ENCODE data around the gene DNASE1L3. TPM values are rescaled to one million over a fixed set of nuclear protein-coding genes. Genes with fewer than 3 reads are reported as not detected.

The DNASE1L3 gene
- polyA plus RNA-seq, 1 donor from 2014 or later = not detected

DNA sequence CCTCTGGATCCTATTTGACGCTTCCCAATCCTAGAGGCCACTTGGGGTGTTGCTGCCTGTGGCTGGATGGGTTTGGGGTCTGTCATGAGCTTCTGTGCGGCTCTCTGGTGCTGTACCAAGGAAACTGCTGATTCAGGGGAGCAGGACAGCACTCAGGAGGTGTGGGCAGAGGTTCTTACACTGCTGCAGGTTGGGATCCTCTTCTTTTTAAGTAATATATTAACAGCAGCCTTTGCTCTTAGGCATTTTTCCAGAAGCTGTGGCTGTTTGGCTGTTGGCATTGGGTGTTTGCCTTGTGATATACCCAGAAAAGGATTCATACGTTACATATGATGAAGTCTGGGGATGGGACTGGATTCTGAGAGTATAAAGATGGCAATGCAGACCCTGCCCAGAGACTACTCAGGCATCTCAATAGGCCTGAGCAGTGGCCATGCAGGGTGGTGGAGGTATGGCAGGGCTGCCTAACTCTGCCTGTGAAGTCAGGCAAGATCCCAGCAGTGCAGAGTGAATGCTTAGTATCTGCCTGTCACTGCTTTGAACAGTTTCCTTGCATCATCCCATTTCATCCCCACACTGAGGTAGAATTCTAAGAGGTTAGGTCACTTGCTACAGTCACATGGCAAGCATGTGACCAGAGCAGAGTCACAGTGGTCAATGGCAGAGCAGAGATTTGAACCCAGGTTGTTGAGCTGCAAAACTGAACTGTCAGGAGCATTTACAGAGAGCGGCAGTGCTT lies 30.7 kb upstream of the DNASE1L3 start:
- Histone ChIP-seq H3K4me3 (ENCODE audit: low read length) (no peak overlapping the region), H4K20me1 (ENCODE audit: insufficient read depth) (no peaks in the 10 kb centered on the region), H3K27me3 (ENCODE audit: insufficient read depth, low read depth, low read length) (no peaks in the 10 kb centered on the region), H3K27ac (ENCODE audit: low read length) (no peak overlapping the region), H3K9me2 (ENCODE audit: insufficient read depth, low read length) (no peaks in the 10 kb centered on the region), H3K79me2 (replicated peaks; ENCODE audit: insufficient read depth, low read length) (no peaks in the 10 kb centered on the region), H3K9ac (ENCODE audit: low read length) (no peak overlapping the region), H2AFZ (ENCODE audit: low read depth, low read length) (no peak overlapping the region), H3K9me3 (ENCODE audit: low read length) (no peaks in the 10 kb centered on the region), H3F3A (ENCODE audit: insufficient read depth, low read length, poor library complexity, severe bottlenecking) (no peaks in the 10 kb centered on the region), H3K36me3 (ENCODE audit: insufficient read depth, low read length) (no peaks in the 10 kb centered on the region), H3K4me2 (ENCODE audit: low read length) (no peak overlapping the region)
- TF ChIP-seq, protein P1, sequence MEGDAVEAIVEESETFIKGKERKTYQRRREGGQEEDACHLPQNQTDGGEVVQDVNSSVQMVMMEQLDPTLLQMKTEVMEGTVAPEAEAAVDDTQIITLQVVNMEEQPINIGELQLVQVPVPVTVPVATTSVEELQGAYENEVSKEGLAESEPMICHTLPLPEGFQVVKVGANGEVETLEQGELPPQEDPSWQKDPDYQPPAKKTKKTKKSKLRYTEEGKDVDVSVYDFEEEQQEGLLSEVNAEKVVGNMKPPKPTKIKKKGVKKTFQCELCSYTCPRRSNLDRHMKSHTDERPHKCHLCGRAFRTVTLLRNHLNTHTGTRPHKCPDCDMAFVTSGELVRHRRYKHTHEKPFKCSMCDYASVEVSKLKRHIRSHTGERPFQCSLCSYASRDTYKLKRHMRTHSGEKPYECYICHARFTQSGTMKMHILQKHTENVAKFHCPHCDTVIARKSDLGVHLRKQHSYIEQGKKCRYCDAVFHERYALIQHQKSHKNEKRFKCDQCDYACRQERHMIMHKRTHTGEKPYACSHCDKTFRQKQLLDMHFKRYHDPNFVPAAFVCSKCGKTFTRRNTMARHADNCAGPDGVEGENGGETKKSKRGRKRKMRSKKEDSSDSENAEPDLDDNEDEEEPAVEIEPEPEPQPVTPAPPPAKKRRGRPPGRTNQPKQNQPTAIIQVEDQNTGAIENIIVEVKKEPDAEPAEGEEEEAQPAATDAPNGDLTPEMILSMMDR (IDR thresholded peaks at IDR 0.05; ENCODE audit: poor library complexity, severe bottlenecking) = no peak
- TF ChIP-seq EZH2 (IDR thresholded peaks at IDR 0.05; ENCODE audit: borderline replicate concordance, insufficient read depth, low read length, poor library complexity, severe bottlenecking) (no peak), POLR2AphosphoS5 (IDR thresholded peaks at IDR 0.05) (no peak)
- TF ChIP-seq, protein P2, sequence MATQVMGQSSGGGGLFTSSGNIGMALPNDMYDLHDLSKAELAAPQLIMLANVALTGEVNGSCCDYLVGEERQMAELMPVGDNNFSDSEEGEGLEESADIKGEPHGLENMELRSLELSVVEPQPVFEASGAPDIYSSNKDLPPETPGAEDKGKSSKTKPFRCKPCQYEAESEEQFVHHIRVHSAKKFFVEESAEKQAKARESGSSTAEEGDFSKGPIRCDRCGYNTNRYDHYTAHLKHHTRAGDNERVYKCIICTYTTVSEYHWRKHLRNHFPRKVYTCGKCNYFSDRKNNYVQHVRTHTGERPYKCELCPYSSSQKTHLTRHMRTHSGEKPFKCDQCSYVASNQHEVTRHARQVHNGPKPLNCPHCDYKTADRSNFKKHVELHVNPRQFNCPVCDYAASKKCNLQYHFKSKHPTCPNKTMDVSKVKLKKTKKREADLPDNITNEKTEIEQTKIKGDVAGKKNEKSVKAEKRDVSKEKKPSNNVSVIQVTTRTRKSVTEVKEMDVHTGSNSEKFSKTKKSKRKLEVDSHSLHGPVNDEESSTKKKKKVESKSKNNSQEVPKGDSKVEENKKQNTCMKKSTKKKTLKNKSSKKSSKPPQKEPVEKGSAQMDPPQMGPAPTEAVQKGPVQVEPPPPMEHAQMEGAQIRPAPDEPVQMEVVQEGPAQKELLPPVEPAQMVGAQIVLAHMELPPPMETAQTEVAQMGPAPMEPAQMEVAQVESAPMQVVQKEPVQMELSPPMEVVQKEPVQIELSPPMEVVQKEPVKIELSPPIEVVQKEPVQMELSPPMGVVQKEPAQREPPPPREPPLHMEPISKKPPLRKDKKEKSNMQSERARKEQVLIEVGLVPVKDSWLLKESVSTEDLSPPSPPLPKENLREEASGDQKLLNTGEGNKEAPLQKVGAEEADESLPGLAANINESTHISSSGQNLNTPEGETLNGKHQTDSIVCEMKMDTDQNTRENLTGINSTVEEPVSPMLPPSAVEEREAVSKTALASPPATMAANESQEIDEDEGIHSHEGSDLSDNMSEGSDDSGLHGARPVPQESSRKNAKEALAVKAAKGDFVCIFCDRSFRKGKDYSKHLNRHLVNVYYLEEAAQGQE (IDR thresholded peaks at IDR 0.05; ENCODE audit: borderline replicate concordance) = no peak

DNA sequence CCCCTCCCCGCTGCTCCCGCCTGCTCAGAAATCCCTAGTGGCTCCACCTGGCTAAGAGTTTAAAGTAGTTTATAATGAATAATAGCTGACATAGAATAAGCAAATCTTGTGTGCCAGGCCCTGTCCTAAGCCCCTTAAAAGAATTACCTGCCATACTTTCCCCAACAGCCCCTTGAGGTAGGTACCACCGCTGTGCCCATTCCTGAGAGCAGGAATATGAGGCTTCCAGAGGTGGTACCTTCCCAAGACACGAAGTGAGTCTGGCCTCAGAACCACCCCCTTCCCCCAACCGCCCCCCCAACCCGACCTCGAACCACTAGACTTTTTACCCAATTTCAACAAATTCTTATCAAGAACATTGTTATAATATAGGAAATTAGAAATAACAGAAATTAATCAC lies 28.1 kb upstream of the DNASE1L3 start:
- Histone ChIP-seq H3K4me2 (ENCODE audit: low read length) (peak overlapping the region; percentile 40), H3K27ac (ENCODE audit: low read length) (no peak overlapping the region), H4K20me1 (ENCODE audit: insufficient read depth) (no peaks in the 10 kb centered on the region), H3K9me3 (ENCODE audit: low read length) (no peaks in the 10 kb centered on the region), H3K4me3 (ENCODE audit: low read length) (peak overlapping the region; percentile 81), H3K9ac (ENCODE audit: low read length) (peak overlapping the region; percentile 80), H3K9me2 (ENCODE audit: insufficient read depth, low read length) (no peaks in the 10 kb centered on the region), H2AFZ (ENCODE audit: low read depth, low read length) (no peak overlapping the region), H3K27me3 (ENCODE audit: insufficient read depth, low read depth, low read length) (peaks cover 5% of the 10 kb centered on the region), H3K79me2 (replicated peaks; ENCODE audit: insufficient read depth, low read length) (no peaks in the 10 kb centered on the region), H3F3A (ENCODE audit: insufficient read depth, low read length, poor library complexity, severe bottlenecking) (no peaks in the 10 kb centered on the region), H3K36me3 (ENCODE audit: insufficient read depth, low read length) (no peaks in the 10 kb centered on the region)
- TF ChIP-seq MXI1 (conservative IDR thresholded peaks at IDR 0.05; ENCODE audit: poor library complexity, severe bottlenecking) (no peak), SMC3 (conservative IDR thresholded peaks at IDR 0.05; ENCODE audit: poor library complexity) (no peak), EZH2 (IDR thresholded peaks at IDR 0.05; ENCODE audit: borderline replicate concordance, insufficient read depth, low read length, poor library complexity, severe bottlenecking) (no peak), EP300 (conservative IDR thresholded peaks at IDR 0.05; ENCODE audit: poor library complexity, severe bottlenecking) (no peak), POLR2AphosphoS5 (IDR thresholded peaks at IDR 0.05) (no peak), RAD21 (conservative IDR thresholded peaks at IDR 0.05) (no peak), TAF1 (IDR thresholded peaks at IDR 0.05; ENCODE audit: low read depth) (no peak)
- TF ChIP-seq, protein P1 (IDR thresholded peaks at IDR 0.05; ENCODE audit: poor library complexity, severe bottlenecking) = no peak
- TF ChIP-seq, protein P2 (IDR thresholded peaks at IDR 0.05; ENCODE audit: borderline replicate concordance) = no peak

Data from neural cell (in vitro differentiated cells).